HEK293 (cell line): ENCODE data around the gene CARMIL3.

Experiments used
- EGR2 ChIP-seq: fragments of 450-650 bp; formaldehyde crosslinking; IDR thresholded peaks from 2 replicates; pipeline ENCODE4 v1.5.1; 2016; ENCODE audit warnings: low read depth, missing biosample characterization, missing genetic modification characterization
- GLIS1 ChIP-seq: fragments of 450-650 bp; formaldehyde crosslinking; IDR thresholded peaks from 2 replicates; pipeline ENCODE4 v1.5.1; 2016; ENCODE audit warnings: missing biosample characterization, missing genetic modification characterization
- KLF1 ChIP-seq: fragments of 450-650 bp; formaldehyde crosslinking; IDR thresholded peaks from 2 replicates; pipeline ENCODE4 v1.5.1; 2016; ENCODE audit warnings: missing biosample characterization, missing genetic modification characterization
- KLF7 ChIP-seq: fragments of 450-650 bp; formaldehyde crosslinking; IDR thresholded peaks from 2 replicates; pipeline ENCODE4 v1.5.1; 2016; ENCODE audit warnings: missing biosample characterization, missing genetic modification characterization, borderline replicate concordance
- PRDM2 ChIP-seq: fragments of 450-650 bp; formaldehyde crosslinking; IDR thresholded peaks from 2 replicates; pipeline ENCODE4 v1.5.1; 2016; ENCODE audit warnings: missing biosample characterization, missing genetic modification characterization, borderline replicate concordance
- SP2 ChIP-seq: fragments of 450-650 bp; formaldehyde crosslinking; IDR thresholded peaks from 2 replicates; pipeline ENCODE4 v1.5.1; 2016; ENCODE audit warnings: missing biosample characterization, missing genetic modification characterization
- SP3 ChIP-seq: fragments of 450-650 bp; formaldehyde crosslinking; IDR thresholded peaks from 2 replicates; pipeline ENCODE4 v1.5.1; 2016; ENCODE audit warnings: missing biosample characterization, missing genetic modification characterization
- WT1 ChIP-seq: fragments of 450-650 bp; formaldehyde crosslinking; IDR thresholded peaks from 2 replicates; pipeline ENCODE4 v1.5.1; 2016; ENCODE audit warnings: missing biosample characterization, missing genetic modification characterization
- YY2 ChIP-seq: fragments of 450-650 bp; formaldehyde crosslinking; IDR thresholded peaks from 2 replicates; pipeline ENCODE4 v1.5.1; 2016; ENCODE audit warnings: missing biosample characterization, missing genetic modification characterization
- ZBTB21 ChIP-seq: fragments of 450-650 bp; formaldehyde crosslinking; IDR thresholded peaks from 2 replicates; pipeline ENCODE4 v1.5.1; 2017; ENCODE audit warnings: missing biosample characterization, missing genetic modification characterization
- ZBTB26 ChIP-seq: fragments of 450-650 bp; formaldehyde crosslinking; optimal IDR thresholded peaks from 2 replicates; pipeline ENCODE3; 2016; ENCODE audit warnings: missing biosample characterization, mild to moderate bottlenecking, missing genetic modification characterization
- ZBTB48 ChIP-seq: fragments of 450-650 bp; formaldehyde crosslinking; IDR thresholded peaks from 2 replicates; pipeline ENCODE4 v1.5.1; 2016; ENCODE audit warnings: missing biosample characterization, missing genetic modification characterization
- ZNF155 ChIP-seq: fragments of 450-650 bp; formaldehyde crosslinking; IDR thresholded peaks from 2 replicates; pipeline ENCODE4 v1.5.1; 2016; ENCODE audit warnings: missing biosample characterization, missing genetic modification characterization
- ZNF19 ChIP-seq: fragments of 450-650 bp; formaldehyde crosslinking; IDR thresholded peaks from 2 replicates; pipeline ENCODE4; 2016; ENCODE audit warnings: missing biosample characterization, missing genetic modification characterization, low read depth
- ZNF211 ChIP-seq: fragments of 450-650 bp; formaldehyde crosslinking; IDR thresholded peaks from 2 replicates; pipeline ENCODE4 v1.5.1; 2016; ENCODE audit warnings: low read depth, missing biosample characterization, missing genetic modification characterization
- ZNF223 ChIP-seq: fragments of 450-650 bp; formaldehyde crosslinking; IDR thresholded peaks from 2 replicates; pipeline ENCODE4 v1.5.1; 2016; ENCODE audit warnings: missing biosample characterization, missing genetic modification characterization
- ZNF292 ChIP-seq: fragments of 450-650 bp; formaldehyde crosslinking; IDR thresholded peaks from 2 replicates; pipeline ENCODE4 v1.5.1; 2016; ENCODE audit warnings: low read depth, missing biosample characterization, missing genetic modification characterization, borderline replicate concordance
- ZNF48 ChIP-seq: fragments of 450-650 bp; formaldehyde crosslinking; IDR thresholded peaks from 2 replicates; pipeline ENCODE4 v1.5.1; 2016; ENCODE audit warnings: missing biosample characterization, missing genetic modification characterization
- ZNF530 ChIP-seq: fragments of 450-650 bp; formaldehyde crosslinking; IDR thresholded peaks from 2 replicates; pipeline ENCODE4 v1.5.1; 2016; ENCODE audit warnings: low read depth, missing biosample characterization, missing genetic modification characterization
- ZNF548 ChIP-seq: fragments of 450-650 bp; formaldehyde crosslinking; IDR thresholded peaks from 2 replicates; pipeline ENCODE4 v1.5.1; 2016; ENCODE audit warnings: missing biosample characterization, missing genetic modification characterization
- ZNF596 ChIP-seq: fragments of 450-650 bp; IDR thresholded peaks from 2 replicates; pipeline ENCODE4 v1.5.0; 2018; ENCODE audit warnings: missing biosample characterization, mild to moderate bottlenecking, missing genetic modification characterization, moderate library complexity
- ZNF600 ChIP-seq: fragments of 450-650 bp; formaldehyde crosslinking; IDR thresholded peaks from 2 replicates; pipeline ENCODE4 v1.5.1; 2016; ENCODE audit warnings: missing biosample characterization, missing genetic modification characterization
- ZNF658 ChIP-seq: fragments of 450-650 bp; formaldehyde crosslinking; IDR thresholded peaks from 2 replicates; pipeline ENCODE4; 2016; ENCODE audit warnings: missing biosample characterization, missing genetic modification characterization
- ZNF670 ChIP-seq: fragments of 450-650 bp; formaldehyde crosslinking; IDR thresholded peaks from 2 replicates; pipeline ENCODE4 v1.5.1; 2016; ENCODE audit warnings: missing biosample characterization, missing genetic modification characterization, low read depth
- ZNF701 ChIP-seq: fragments of 450-650 bp; formaldehyde crosslinking; IDR thresholded peaks from 2 replicates; pipeline ENCODE4 v1.5.1; 2016; ENCODE audit warnings: missing biosample characterization, missing genetic modification characterization
- ZNF704 ChIP-seq: fragments of 450-650 bp; formaldehyde crosslinking; IDR thresholded peaks from 2 replicates; pipeline ENCODE4 v1.5.1; 2016; ENCODE audit warnings: missing biosample characterization, missing genetic modification characterization
- ZNF747 ChIP-seq: fragments of 450-650 bp; formaldehyde crosslinking; IDR thresholded peaks from 2 replicates; pipeline ENCODE4 v1.5.1; 2016; ENCODE audit warnings: missing biosample characterization, missing genetic modification characterization
- ZNF76 ChIP-seq: fragments of 450-650 bp; formaldehyde crosslinking; IDR thresholded peaks from 2 replicates; pipeline ENCODE4; 2016; ENCODE audit warnings: low read depth, missing biosample characterization, missing genetic modification characterization, borderline replicate concordance
- ZSCAN16 ChIP-seq: fragments of 450-650 bp; formaldehyde crosslinking; IDR thresholded peaks from 2 replicates; pipeline ENCODE4 v1.5.1; 2016; ENCODE audit warnings: missing biosample characterization, missing genetic modification characterization
- TF ChIP-seq, protein P1 (sequence below): fragments of 450-650 bp; formaldehyde crosslinking; IDR thresholded peaks from 2 replicates; pipeline ENCODE4 v1.5.1; 2016; ENCODE audit warnings: missing biosample characterization, missing genetic modification characterization
- TF ChIP-seq, protein P2 (sequence below): fragments of 450-650 bp; formaldehyde crosslinking; IDR thresholded peaks from 2 replicates; pipeline ENCODE4 v1.5.1; 2016; ENCODE audit warnings: missing biosample characterization, missing genetic modification characterization

The CARMIL3 gene

DNA sequence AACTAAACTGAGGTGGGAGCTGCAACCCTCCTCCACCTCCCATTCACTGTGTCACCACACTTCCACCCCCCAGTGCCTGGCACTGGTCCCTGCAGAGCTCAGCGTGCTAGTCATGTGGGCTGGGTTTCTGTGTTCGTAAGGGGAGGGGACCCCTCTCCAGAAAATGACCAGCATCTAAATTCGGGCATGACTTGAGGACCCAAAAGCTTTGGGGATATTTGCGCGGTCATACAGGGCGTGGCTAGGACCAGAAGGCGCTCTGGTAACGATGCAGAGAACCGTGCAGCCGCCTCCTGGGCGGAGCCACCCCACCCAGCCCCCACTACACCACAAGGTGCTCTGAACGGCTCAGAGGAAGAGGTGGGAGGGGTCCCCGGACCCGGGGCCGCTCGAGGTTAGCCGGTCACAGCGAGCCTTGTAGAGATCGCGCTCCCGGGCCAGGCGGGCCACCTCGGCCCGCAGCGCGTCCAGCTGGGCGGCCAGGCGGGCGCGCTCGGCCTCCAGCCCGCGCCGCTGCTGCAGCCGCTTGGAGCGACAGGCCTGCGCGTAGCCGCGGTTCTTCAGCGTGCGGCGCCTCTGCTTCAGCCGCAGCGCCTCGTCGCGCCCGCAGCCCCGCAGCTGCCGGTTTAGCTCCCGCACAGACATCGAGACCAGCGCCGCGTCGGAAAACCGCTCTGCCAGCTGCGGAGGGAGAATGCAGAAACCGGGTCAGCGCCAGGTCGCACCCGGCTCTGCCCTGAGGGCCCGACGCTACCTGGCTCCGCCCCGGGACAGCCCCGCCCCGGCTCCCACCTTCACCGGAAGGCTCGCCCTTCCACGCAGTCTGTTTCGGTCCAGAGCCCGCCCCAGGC, 29.3 kb downstream of the CARMIL3 start (continued):
- no peak for TF ChIP-seq PRDM2
- TF ChIP-seq, protein P1, sequence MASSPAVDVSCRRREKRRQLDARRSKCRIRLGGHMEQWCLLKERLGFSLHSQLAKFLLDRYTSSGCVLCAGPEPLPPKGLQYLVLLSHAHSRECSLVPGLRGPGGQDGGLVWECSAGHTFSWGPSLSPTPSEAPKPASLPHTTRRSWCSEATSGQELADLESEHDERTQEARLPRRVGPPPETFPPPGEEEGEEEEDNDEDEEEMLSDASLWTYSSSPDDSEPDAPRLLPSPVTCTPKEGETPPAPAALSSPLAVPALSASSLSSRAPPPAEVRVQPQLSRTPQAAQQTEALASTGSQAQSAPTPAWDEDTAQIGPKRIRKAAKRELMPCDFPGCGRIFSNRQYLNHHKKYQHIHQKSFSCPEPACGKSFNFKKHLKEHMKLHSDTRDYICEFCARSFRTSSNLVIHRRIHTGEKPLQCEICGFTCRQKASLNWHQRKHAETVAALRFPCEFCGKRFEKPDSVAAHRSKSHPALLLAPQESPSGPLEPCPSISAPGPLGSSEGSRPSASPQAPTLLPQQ (tag by site-specific recombination): no peak
- no peak for TF ChIP-seq ZBTB48 (tag by site-specific recombination)
- TF ChIP-seq ZBTB21 (tag by site-specific recombination): no peak
- TF ChIP-seq, protein P2, sequence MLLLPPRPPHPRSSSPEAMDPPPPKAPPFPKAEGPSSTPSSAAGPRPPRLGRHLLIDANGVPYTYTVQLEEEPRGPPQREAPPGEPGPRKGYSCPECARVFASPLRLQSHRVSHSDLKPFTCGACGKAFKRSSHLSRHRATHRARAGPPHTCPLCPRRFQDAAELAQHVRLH (tag by site-specific recombination): no peak
- TF ChIP-seq SP3 (tag by site-specific recombination): peak; percentile 66
- no peak for TF ChIP-seq ZNF48 (tag by site-specific recombination)
- no peak for TF ChIP-seq ZNF292 (tag by site-specific recombination)
- no peak for TF ChIP-seq KLF7 (tag by site-specific recombination)
- no peak for TF ChIP-seq WT1 (tag by site-specific recombination)
- no peak for TF ChIP-seq ZNF596
- no peak for TF ChIP-seq ZNF658 (tag by site-specific recombination)
- no peak for TF ChIP-seq ZNF747 (tag by site-specific recombination)
- peak; percentile 94 for TF ChIP-seq GLIS1 (tag by site-specific recombination)
- peak; percentile 83 for TF ChIP-seq ZBTB26 (tag by site-specific recombination)
- TF ChIP-seq SP2: peak; percentile 50
- no peak for TF ChIP-seq YY2 (tag by site-specific recombination)
- no peak for TF ChIP-seq ZNF155 (tag by site-specific recombination)
- TF ChIP-seq ZNF670: no peak
- TF ChIP-seq KLF1 (tag by site-specific recombination): peak; percentile 82
- TF ChIP-seq ZNF223: no peak
- TF ChIP-seq ZNF600: peak; percentile 50; the same call in 1 of the 2 replicates
- TF ChIP-seq ZNF548 (tag by site-specific recombination): no peak
- no peak for TF ChIP-seq ZNF704 (tag by site-specific recombination)
- TF ChIP-seq ZSCAN16 (tag by site-specific recombination): no peak
- TF ChIP-seq ZNF211: no peak
- no peak for TF ChIP-seq ZNF530 (tag by site-specific recombination)
- TF ChIP-seq ZNF76 (tag by site-specific recombination): peak; percentile 26; the same call in 1 of the 2 replicates
- TF ChIP-seq ZNF701: no peak
- no peak for TF ChIP-seq ZNF19 (tag by site-specific recombination)
- TF ChIP-seq EGR2 (tag by site-specific recombination): 0 out of 2 replicates have a peak, but pooled peaks have one; percentile 11
